ENCODE results near the gene FGD6. TPM values are rescaled to one million over a fixed set of nuclear protein-coding genes. Genes with fewer than 3 reads are reported as not detected.

FGD6 gene
- total RNA-seq, 2 experiments from 2014 or later = 1.5 TPM

DNA sequence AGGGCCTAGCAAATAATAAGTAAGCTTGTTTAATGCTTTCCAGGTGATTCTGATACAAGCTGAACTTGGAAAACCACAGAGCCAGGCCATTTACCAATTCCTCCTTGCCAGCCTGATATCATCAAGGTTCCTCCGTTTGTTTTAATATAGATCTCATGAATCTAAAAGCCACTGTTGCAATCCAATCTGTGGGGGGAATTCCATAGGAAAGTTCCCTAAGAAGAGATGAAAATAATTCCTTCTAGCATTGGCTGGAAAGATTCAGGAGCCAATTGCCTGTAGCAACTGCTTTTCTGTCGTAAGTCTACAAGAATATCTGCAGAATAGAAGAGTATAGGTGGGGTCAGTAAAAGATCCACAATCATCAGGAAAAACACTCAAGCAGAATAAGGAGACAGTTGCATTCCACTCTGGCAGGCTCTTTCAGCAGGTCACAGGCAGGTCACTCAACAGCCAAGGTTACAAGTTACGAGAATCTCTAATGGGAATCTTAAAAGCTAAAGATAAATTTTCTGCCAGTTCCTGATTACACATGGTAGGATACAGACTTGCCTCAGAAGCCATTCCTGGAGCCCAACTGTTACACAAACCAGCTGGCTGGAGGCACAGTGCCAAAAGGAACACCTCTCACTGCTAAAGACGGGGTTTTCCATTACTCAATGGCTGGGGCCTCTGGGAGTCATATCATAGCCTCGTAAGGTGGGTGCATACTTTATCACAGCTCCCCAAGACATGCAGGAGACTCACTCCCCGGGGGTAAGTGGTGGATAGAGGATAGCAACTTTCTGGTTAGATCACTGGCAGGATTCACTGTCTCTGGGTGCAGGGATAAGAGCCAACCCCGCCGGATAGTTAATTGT, 43.6 kb downstream of the FGD6 start:
- DNase-seq = no peak
- no peak overlapping the region for H3K27ac Mint-ChIP-seq
- no peak overlapping the region for H3K4me3 ChIP-seq (ENCODE audit: low read length)
- ATAC-seq (ENCODE audit: poor library complexity) = no peak
- no peaks in the 10 kb centered on the region for H3K36me3 Mint-ChIP-seq (ENCODE audit: low read depth)
- ChIA-PET CTCF (no interaction called here), POLR2A (no interaction called here)
- no peaks in the 10 kb centered on the region for H3K9me3 ChIP-seq (ENCODE audit: control insufficient read depth in 1 of 2, insufficient read depth in 1 of 2, low read length in 2 of 2)
- no peak overlapping the region for H3K27ac ChIP-seq (ENCODE audit: low read depth in 1 of 2, low read length in 2 of 2)
- TF ChIP-seq, protein P1, sequence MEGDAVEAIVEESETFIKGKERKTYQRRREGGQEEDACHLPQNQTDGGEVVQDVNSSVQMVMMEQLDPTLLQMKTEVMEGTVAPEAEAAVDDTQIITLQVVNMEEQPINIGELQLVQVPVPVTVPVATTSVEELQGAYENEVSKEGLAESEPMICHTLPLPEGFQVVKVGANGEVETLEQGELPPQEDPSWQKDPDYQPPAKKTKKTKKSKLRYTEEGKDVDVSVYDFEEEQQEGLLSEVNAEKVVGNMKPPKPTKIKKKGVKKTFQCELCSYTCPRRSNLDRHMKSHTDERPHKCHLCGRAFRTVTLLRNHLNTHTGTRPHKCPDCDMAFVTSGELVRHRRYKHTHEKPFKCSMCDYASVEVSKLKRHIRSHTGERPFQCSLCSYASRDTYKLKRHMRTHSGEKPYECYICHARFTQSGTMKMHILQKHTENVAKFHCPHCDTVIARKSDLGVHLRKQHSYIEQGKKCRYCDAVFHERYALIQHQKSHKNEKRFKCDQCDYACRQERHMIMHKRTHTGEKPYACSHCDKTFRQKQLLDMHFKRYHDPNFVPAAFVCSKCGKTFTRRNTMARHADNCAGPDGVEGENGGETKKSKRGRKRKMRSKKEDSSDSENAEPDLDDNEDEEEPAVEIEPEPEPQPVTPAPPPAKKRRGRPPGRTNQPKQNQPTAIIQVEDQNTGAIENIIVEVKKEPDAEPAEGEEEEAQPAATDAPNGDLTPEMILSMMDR (IDR thresholded peaks at IDR 0.05) = no peak
- no peaks in the 10 kb centered on the region for H3K27me3 Mint-ChIP-seq
- H3K4me1 ChIP-seq (ENCODE audit: insufficient read depth, low read length) = no peaks in the 10 kb centered on the region
- no peaks in the 10 kb centered on the region for H3K36me3 ChIP-seq (ENCODE audit: insufficient read depth, low read length)
- no peaks in the 10 kb centered on the region for H3K4me1 Mint-ChIP-seq (ENCODE audit: low read depth)
- no peak overlapping the region for H3K4me3 Mint-ChIP-seq
- no peaks in the 10 kb centered on the region for H3K9me3 Mint-ChIP-seq
- no peaks in the 10 kb centered on the region for H3K27me3 ChIP-seq (ENCODE audit: control insufficient read depth in 1 of 2, insufficient read depth in 2 of 2, low read length in 2 of 2)
- intact Hi-C loops (cut with DNase I, micrococcal nuclease) = no loop called here

DNA sequence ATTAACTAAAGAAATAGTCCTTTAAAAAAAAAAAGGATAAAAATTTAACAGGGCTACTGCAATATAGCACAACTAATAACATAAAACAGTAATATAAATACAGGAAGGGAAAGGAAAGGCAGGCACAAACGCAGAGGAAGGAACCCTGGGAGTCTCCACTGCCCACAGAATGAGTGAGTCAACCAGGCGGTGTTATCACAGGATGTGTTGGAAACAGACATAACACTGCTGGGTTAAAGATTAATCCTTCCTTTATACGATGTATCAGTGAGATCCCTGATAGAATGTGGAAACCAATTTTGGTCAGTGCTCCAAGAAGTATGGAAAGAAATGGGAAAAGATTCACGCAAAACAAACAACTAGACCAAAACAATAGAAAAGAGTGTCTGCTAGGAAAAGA, 47.9 kb downstream of the FGD6 start:
- Histone ChIP-seq H3K9me3 (ENCODE audit: control insufficient read depth in 1 of 2, insufficient read depth in 1 of 2, low read length in 2 of 2) (no peaks in the 10 kb centered on the region), H3K27ac (ENCODE audit: low read depth in 1 of 2, low read length in 2 of 2) (no peak overlapping the region), H3K4me1 (ENCODE audit: insufficient read depth, low read length) (no peaks in the 10 kb centered on the region), H3K27me3 (ENCODE audit: control insufficient read depth in 1 of 2, insufficient read depth in 2 of 2, low read length in 2 of 2) (no peaks in the 10 kb centered on the region), H3K36me3 (ENCODE audit: insufficient read depth, low read length) (no peaks in the 10 kb centered on the region), H3K4me3 (ENCODE audit: low read length) (no peak overlapping the region)
- DNase-seq = peak in 1 of 14 experiments; percentile 13
- Mint-ChIP-seq H3K36me3 (ENCODE audit: low read depth) (no peaks in the 10 kb centered on the region), H3K27ac (no peak overlapping the region), H3K4me1 (ENCODE audit: low read depth) (no peaks in the 10 kb centered on the region), H3K27me3 (no peaks in the 10 kb centered on the region), H3K4me3 (no peak overlapping the region), H3K9me3 (no peaks in the 10 kb centered on the region)
- ChIA-PET POLR2A (no interaction called here), CTCF (no interaction called here)
- intact Hi-C loops (cut with DNase I, micrococcal nuclease) = no loop called here
- TF ChIP-seq, protein P1 (IDR thresholded peaks at IDR 0.05) = no peak
- no peak for ATAC-seq (ENCODE audit: poor library complexity)

DNA sequence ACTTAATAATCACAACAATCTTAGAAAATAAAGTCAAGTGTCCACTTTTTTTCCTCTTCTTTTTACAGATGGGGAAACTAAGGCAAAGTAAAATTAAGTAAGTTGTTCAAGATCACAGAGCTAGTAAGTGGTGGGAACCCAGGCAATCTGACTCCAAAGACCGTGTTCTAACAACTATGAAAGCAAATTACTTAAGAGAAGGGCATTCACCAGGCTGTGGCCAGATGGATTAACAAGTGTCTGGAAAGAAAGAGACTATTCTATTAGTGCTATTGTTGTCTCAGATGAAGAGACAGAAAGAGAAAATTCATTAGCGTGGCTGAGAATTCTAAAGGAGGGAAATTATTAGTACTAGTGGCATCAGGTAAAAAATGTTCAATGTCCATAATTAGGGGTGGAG, 48.5 kb downstream of the FGD6 start:
- ChIA-PET CTCF (no interaction called here), POLR2A (no interaction called here)
- no peak overlapping the region for H3K27ac ChIP-seq (ENCODE audit: low read depth in 1 of 2, low read length in 2 of 2)
- Mint-ChIP-seq H3K4me1 (ENCODE audit: low read depth) (no peaks in the 10 kb centered on the region), H3K4me3 (no peak overlapping the region), H3K9me3 (no peaks in the 10 kb centered on the region), H3K36me3 (ENCODE audit: low read depth) (no peaks in the 10 kb centered on the region), H3K27ac (no peak overlapping the region), H3K27me3 (no peaks in the 10 kb centered on the region)
- no peaks in the 10 kb centered on the region for H3K36me3 ChIP-seq (ENCODE audit: insufficient read depth, low read length)
- ATAC-seq (ENCODE audit: poor library complexity) (no peak), DNase-seq (no peak)
- TF ChIP-seq, protein P1 (IDR thresholded peaks at IDR 0.05) = no peak
- intact Hi-C loops (cut with DNase I, micrococcal nuclease) = no loop called here
- no peak overlapping the region for H3K4me3 ChIP-seq (ENCODE audit: low read length)
- H3K9me3 ChIP-seq (ENCODE audit: control insufficient read depth in 1 of 2, insufficient read depth in 1 of 2, low read length in 2 of 2) = no peaks in the 10 kb centered on the region
- H3K27me3 ChIP-seq (ENCODE audit: control insufficient read depth in 1 of 2, insufficient read depth in 2 of 2, low read length in 2 of 2) = no peaks in the 10 kb centered on the region
- H3K4me1 ChIP-seq (ENCODE audit: insufficient read depth, low read length) = no peaks in the 10 kb centered on the region
